ENCODE results near the gene TRIM41. TPM values are rescaled to one million over a fixed set of nuclear protein-coding genes. Genes with fewer than 3 reads are reported as not detected.
"Not testable (repeated sequence)": the region's sequence is repeated elsewhere in the genome, so short reads cannot be mapped to it uniquely, and the experiment has no call there.

TRIM41 gene
- total RNA-seq, 2 donors from 2014 or later = 22.2 to 41.1 TPM

DNA sequence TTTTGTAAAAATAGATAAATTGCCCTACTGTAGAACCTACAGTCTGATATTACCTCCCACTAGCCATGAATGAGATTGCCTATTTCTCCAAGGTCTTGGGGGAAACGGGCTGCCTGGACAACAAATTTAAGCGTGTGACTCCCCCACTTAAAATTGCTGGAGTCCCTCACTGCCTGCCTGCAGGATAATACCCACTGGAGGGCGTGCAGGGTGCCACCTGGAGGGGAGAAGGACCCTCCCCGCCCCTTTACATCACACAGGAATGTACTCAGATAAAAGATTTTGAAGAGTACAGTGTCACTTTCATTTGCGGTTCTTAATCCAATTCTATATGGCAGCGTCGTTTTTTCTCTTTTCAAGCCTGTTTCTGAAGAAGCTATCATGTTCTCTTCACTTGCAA lies 11.9 kb upstream of the TRIM41 start:
- H3K4me3 ChIP-seq = no peak overlapping the region
- H3K36me3 ChIP-seq = no peaks in the 10 kb centered on the region
- TF ChIP-seq, protein P1, sequence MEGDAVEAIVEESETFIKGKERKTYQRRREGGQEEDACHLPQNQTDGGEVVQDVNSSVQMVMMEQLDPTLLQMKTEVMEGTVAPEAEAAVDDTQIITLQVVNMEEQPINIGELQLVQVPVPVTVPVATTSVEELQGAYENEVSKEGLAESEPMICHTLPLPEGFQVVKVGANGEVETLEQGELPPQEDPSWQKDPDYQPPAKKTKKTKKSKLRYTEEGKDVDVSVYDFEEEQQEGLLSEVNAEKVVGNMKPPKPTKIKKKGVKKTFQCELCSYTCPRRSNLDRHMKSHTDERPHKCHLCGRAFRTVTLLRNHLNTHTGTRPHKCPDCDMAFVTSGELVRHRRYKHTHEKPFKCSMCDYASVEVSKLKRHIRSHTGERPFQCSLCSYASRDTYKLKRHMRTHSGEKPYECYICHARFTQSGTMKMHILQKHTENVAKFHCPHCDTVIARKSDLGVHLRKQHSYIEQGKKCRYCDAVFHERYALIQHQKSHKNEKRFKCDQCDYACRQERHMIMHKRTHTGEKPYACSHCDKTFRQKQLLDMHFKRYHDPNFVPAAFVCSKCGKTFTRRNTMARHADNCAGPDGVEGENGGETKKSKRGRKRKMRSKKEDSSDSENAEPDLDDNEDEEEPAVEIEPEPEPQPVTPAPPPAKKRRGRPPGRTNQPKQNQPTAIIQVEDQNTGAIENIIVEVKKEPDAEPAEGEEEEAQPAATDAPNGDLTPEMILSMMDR (IDR thresholded peaks at IDR 0.05) = no peak
- DNase-seq = no peak
- no peaks in the 10 kb centered on the region for H3K4me1 ChIP-seq
- no peak overlapping the region for H3K27ac ChIP-seq
- intact Hi-C loops (cut with DNase I) = no loop called here
- H3K9ac ChIP-seq (ENCODE audit: low read depth in 2 of 2, low read length in 2 of 2) = no peak overlapping the region
- no peaks in the 10 kb centered on the region for H3K27me3 ChIP-seq
- no peaks in the 10 kb centered on the region for H3K9me3 ChIP-seq

DNA sequence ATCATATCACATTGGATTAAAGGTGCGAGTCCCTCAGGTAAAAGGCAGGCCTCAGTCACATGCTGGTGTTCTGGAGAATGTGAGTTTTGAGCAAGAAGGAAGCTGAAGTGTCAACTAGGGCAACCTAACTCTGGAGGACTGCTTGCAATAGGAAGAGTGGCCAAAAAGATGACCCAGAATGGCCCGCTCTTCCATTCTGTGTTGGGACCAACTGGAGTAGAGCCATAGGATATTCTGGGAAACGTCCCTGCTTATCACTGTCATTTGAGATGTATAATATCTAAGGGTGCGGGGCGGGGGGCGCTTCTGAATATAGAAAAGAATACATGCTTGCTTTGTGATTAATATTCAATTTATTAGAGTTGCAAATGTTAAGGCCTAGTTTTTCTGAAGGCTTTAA lies 11.0 kb upstream of the TRIM41 start:
- peaks cover under 1% of the 10 kb centered on the region for H3K4me1 ChIP-seq
- H3K27me3 ChIP-seq = no peaks in the 10 kb centered on the region
- H3K27ac ChIP-seq = no peak overlapping the region
- DNase-seq = no peak
- TF ChIP-seq, protein P1 (IDR thresholded peaks at IDR 0.05) = no peak
- H3K9ac ChIP-seq (ENCODE audit: low read depth in 2 of 2, low read length in 2 of 2) = no peak overlapping the region
- H3K9me3 ChIP-seq = no peaks in the 10 kb centered on the region
- H3K4me3 ChIP-seq = no peak overlapping the region
- H3K36me3 ChIP-seq = no peaks in the 10 kb centered on the region
- intact Hi-C loops (cut with DNase I) = no loop called here

DNA sequence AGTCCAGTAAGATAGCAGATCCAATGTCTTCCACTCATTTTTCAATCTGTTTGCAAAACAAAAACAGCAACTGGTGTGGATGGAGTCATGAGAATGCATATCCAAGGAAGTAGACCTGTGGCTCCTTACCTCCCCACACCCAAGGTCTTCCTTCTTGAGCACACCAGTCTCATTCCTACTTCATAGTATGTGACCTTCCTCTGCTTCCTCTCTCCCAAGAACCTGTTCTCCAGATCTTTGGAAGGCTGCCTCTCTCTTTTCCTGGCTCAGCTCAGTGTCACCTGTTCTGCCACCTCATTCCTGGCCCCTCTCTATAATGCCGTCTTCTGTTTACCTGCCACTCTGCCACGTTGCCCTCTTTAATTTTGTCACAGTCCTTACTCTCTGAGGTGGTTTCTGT lies 10.1 kb upstream of the TRIM41 start:
- intact Hi-C loops (cut with DNase I) = no loop called here
- no peak for DNase-seq
- TF ChIP-seq, protein P1 (IDR thresholded peaks at IDR 0.05) = no peak
- Histone ChIP-seq H3K36me3 (no peaks in the 10 kb centered on the region), H3K4me1 (peaks cover 7% of the 10 kb centered on the region), H3K9ac (ENCODE audit: low read depth in 2 of 2, low read length in 2 of 2) (no peak overlapping the region), H3K27ac (no peak overlapping the region), H3K4me3 (no peak overlapping the region), H3K27me3 (no peaks in the 10 kb centered on the region), H3K9me3 (no peaks in the 10 kb centered on the region)

DNA sequence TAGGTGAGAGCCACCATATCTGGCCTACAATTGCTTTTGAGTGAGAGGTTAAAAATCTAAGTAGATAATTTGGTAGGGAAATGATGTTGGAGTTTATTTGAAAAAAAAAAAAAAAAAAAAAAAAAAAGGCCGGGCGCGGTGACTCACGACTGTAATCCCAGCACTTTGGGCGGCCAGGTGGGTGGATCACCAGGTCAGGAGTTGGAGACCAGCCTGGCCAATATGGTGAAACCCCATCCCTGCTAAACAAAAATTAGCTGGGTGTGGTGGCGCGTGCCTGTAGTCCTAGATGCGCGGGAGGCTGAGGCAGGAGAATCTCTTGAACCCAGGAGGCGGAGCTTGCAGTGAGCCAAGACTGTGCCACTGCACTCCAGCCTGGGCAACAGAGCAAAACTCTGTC lies 8.8 kb upstream of the TRIM41 start:
- H3K4me1 ChIP-seq; H3K36me3 ChIP-seq; H3K9me3 ChIP-seq; H3K9ac ChIP-seq (ENCODE audit: low read depth in 2 of 2, low read length in 2 of 2); H3K27me3 ChIP-seq; H3K4me3 ChIP-seq; DNase-seq; intact Hi-C loops (cut with DNase I); H3K27ac ChIP-seq: not testable (repeated sequence)

DNA sequence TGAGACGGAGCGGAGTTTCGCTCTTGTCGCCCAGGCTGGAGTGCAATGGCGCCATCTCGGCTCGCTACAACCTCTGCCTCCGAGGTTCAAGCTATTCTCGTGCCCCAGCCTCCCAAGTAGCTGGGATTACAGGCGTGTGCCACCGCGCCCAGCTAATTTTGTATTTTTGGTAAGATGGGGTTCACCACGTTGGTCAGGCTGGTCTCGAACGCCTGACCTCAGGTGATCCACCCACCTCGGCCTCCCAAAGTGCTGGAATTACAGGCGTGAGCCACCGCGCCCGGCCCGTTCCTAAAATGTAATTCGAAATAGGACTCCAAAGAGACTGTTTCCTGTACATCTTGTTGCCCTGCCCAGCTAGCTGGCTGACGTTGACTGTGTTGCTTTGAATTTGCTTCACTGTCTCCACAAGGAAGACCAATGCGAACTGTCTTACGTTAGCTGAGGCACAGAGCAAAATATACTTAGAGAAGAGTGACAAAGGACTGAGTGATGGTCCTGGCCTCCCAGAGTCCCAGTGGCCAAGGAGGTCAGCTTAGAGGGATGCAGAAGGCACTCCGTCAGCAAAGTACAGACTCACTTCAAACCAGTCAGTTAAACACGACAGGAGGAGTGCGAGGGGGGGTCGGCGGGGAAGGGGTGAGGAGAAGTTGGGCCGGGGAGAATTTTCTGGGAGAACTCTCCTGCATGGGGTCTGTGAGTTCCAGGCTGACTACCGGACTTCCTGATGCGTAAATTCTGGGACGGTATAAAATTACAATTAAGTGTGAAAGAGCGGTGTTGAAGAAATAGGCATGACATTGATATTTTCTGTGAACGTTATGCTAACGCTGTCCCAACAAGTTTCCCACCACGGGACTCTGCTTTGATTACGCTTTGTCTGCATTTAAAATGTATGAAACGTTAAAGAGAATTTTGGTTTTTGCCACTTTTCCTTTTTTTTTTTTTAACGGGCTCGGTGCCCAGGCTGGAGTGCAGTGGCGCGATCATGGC lies 6.8 kb upstream of the TRIM41 start:
- Histone ChIP-seq H3K27ac (no peak overlapping the region), H3K36me3 (no peaks in the 10 kb centered on the region), H3K27me3 (no peaks in the 10 kb centered on the region), H3K4me1 (peaks cover 7% of the 10 kb centered on the region), H3K9ac (ENCODE audit: low read depth in 2 of 2, low read length in 2 of 2) (peak overlapping the region in 1 of 2 donors; percentile 40), H3K9me3 (no peaks in the 10 kb centered on the region), H3K4me3 (peak overlapping the region; percentile 28)
- TF ChIP-seq, protein P1 (IDR thresholded peaks at IDR 0.05) = no peak
- DNase-seq = no peak
- intact Hi-C loops (cut with DNase I) = no loop called here

Data from colonic mucosa (tissue), 4 donors.